RWPE1 (cell line): Measurements from ENCODE around the gene PEMT.

ENCODE experiments used
- CTCF ChIA-PET: fragments of 350-600 bp; sonication (Branson Sonifier 250); formaldehyde crosslinking; extraction: SDS; loops from one replicate; lab custom pipeline; 2021; lab: Yijun Ruan, JAX
- POLR2A ChIA-PET: fragments of 400-600 bp; formaldehyde crosslinking; extraction: SDS; loops from one replicate; lab custom pipeline; 2020; ENCODE audit warnings: antibody characterized with exemption; ENCODE audit not compliant: low non-redundant PET; lab: Yijun Ruan, JAX
- DNase-seq: peaks from one replicate; pipeline ENCODE4 v3.0.0; 2012; ENCODE audit warnings: low spot score
- H3K27ac ChIP-seq: fragments of 450-650 bp; 2 replicates; pipeline ENCODE4 v1.5.1; 2017
- CTCF ChIP-seq: fragments of 450-650 bp; conservative IDR thresholded peaks from 2 replicates; pipeline ENCODE4 v1.5.1; 2017; ENCODE audit warnings: low read depth, mild to moderate bottlenecking

Gene PEMT

GRCh38 chr17:17564323-17564722, 27.2 kb downstream of the PEMT start:
- H3K27ac ChIP-seq = no peak overlapping the region
- ChIA-PET CTCF (interaction anchor here (0.6 to 1.2 kb wide), 3 partner anchors 28 to 209 kb away, joined by 3 to 4 read pairs (median 3); no protein-coding TSS in a partner anchor), POLR2A (no interaction called here)
- no peak for DNase-seq
- TF ChIP-seq CTCF = no peak

GRCh38 chr17:17563530-17563929, 28.0 kb downstream of the PEMT start:
- CTCF ChIA-PET = no interaction called here
- no peak overlapping the region for H3K27ac ChIP-seq
- TF ChIP-seq CTCF = no peak
- no peak for DNase-seq
- POLR2A ChIA-PET = no interaction called here

- CTCF ChIA-PET = interaction anchor here (0.7 to 0.8 kb wide), 2 partner anchors 357 to 366 kb away, joined by 4 to 6 read pairs; no protein-coding TSS in a partner anchor
- POLR2A ChIA-PET = no interaction called here
These were observed 29.4 kb downstream of the PEMT start for GRCh38 chr17:17562146-17562511.

GRCh38 chr17:17561408-17562145, 29.9 kb downstream of the PEMT start:
- POLR2A ChIA-PET = interaction anchor here (0.6 kb wide), 1 partner anchor 12 kb away, joined by 11 read pairs; no protein-coding TSS in a partner anchor
- CTCF ChIA-PET = no interaction called here
- no peak for TF ChIP-seq CTCF
- DNase-seq = peak; percentile 60
- H3K27ac ChIP-seq = peak overlapping the region; percentile 76

More at GRCh38 chr17:17562146-17562511, 29.4 kb downstream of the PEMT start:
- H3K27ac ChIP-seq = peak overlapping the region; percentile 76
- no peak for TF ChIP-seq CTCF
- DNase-seq = no peak

- ChIA-PET CTCF (no interaction called here), POLR2A (interaction anchor here (0.6 kb wide), 1 partner anchor 13 kb away, joined by 11 read pairs; no protein-coding TSS in a partner anchor)
- peak overlapping the region; percentile 76 for H3K27ac ChIP-seq
- no peak for DNase-seq
- TF ChIP-seq CTCF = no peak
These were observed 30.5 kb downstream of the PEMT start for GRCh38 chr17:17560975-17561374.

GRCh38 chr17:17560167-17560566, 31.3 kb downstream of the PEMT start:
- ChIA-PET CTCF (no interaction called here), POLR2A (no interaction called here)
- TF ChIP-seq CTCF = no peak
- no peak for DNase-seq
- H3K27ac ChIP-seq = peak overlapping the region; percentile 76
